Measurements from ENCODE around the gene RYK.

The RYK gene

GRCh38 chr3:134250717-134251220 is at the start of gene RYK:
RYK (minus strand) TSS chr3:134250859; CDS start chr3:134250654, 205 bp downstream.
- peak within 1 kb of the TSS; percentile 66 to 76 for H3K9ac ChIP-seq (ENCODE audit: low read depth in 1 of 2, low read length in 2 of 2)
- peak within 1 kb of the TSS; percentile 73 for H3K27ac ChIP-seq (ENCODE audit: low read depth, low read length)
- no peaks in the 10 kb centered on the region for H3K9me3 ChIP-seq (ENCODE audit: control insufficient read depth in 1 of 2, low read length in 2 of 2)
- H3K4me1 ChIP-seq (ENCODE audit: control insufficient read depth in 1 of 2, insufficient read depth in 2 of 2, low read length in 2 of 2) = peaks cover 14 to 16% of the 10 kb centered on the region in 2 donors
- H3K4me3 ChIP-seq (ENCODE audit: low read depth in 1 of 2, low read length in 2 of 2) = peak within 1 kb of the TSS; percentile 80 to 85
- H3K36me3 ChIP-seq (ENCODE audit: control insufficient read depth in 1 of 2, insufficient read depth in 2 of 2, low read length in 2 of 2) = no peaks in the 10 kb centered on the region
- no peaks in the 10 kb centered on the region for H3K27me3 ChIP-seq (ENCODE audit: control insufficient read depth in 1 of 2, insufficient read depth in 2 of 2, low read length in 2 of 2)

- peaks cover 8 to 9% of the 10 kb centered on the region in 2 donors for H3K4me1 ChIP-seq (ENCODE audit: control insufficient read depth in 1 of 2, insufficient read depth in 2 of 2, low read length in 2 of 2)
Observed at GRCh38 chr3:134299888-134300206, 49.2 kb upstream of the RYK start.

GRCh38 chr3:134299185-134299887 is 48.7 kb upstream of the RYK start:
- no peak overlapping the region for H3K9ac ChIP-seq (ENCODE audit: low read depth in 1 of 2, low read length in 2 of 2)
- peaks cover 3% of the 10 kb centered on the region in 2 donors for H3K9me3 ChIP-seq (ENCODE audit: control insufficient read depth in 1 of 2, low read length in 2 of 2)
- H3K27me3 ChIP-seq (ENCODE audit: control insufficient read depth in 1 of 2, insufficient read depth in 2 of 2, low read length in 2 of 2) = no peaks in the 10 kb centered on the region
- no peak overlapping the region for H3K27ac ChIP-seq (ENCODE audit: low read depth, low read length)
- H3K4me1 ChIP-seq (ENCODE audit: control insufficient read depth in 1 of 2, insufficient read depth in 2 of 2, low read length in 2 of 2) = peaks cover 8 to 9% of the 10 kb centered on the region in 2 donors
- H3K4me3 ChIP-seq (ENCODE audit: low read depth in 1 of 2, low read length in 2 of 2) = peak overlapping the region in 1 of 2 donors; percentile 6
- no peaks in the 10 kb centered on the region for H3K36me3 ChIP-seq (ENCODE audit: control insufficient read depth in 1 of 2, insufficient read depth in 2 of 2, low read length in 2 of 2)

More at GRCh38 chr3:134299888-134300206, 49.2 kb upstream of the RYK start:
- no peak overlapping the region for H3K27ac ChIP-seq (ENCODE audit: low read depth, low read length)
- peaks cover 3% of the 10 kb centered on the region in 2 donors for H3K9me3 ChIP-seq (ENCODE audit: control insufficient read depth in 1 of 2, low read length in 2 of 2)
- no peaks in the 10 kb centered on the region for H3K36me3 ChIP-seq (ENCODE audit: control insufficient read depth in 1 of 2, insufficient read depth in 2 of 2, low read length in 2 of 2)
- no peaks in the 10 kb centered on the region for H3K27me3 ChIP-seq (ENCODE audit: control insufficient read depth in 1 of 2, insufficient read depth in 2 of 2, low read length in 2 of 2)
- no peak overlapping the region for H3K4me3 ChIP-seq (ENCODE audit: low read depth in 1 of 2, low read length in 2 of 2)
- no peak overlapping the region for H3K9ac ChIP-seq (ENCODE audit: low read depth in 1 of 2, low read length in 2 of 2)

GRCh38 chr3:134298249-134298648 is 47.6 kb upstream of the RYK start:
- no peaks in the 10 kb centered on the region for H3K27me3 ChIP-seq (ENCODE audit: control insufficient read depth in 1 of 2, insufficient read depth in 2 of 2, low read length in 2 of 2)

GRCh38 chr3:134296616-134297015 is 46.0 kb upstream of the RYK start:
- Histone ChIP-seq H3K36me3 (ENCODE audit: control insufficient read depth in 1 of 2, insufficient read depth in 2 of 2, low read length in 2 of 2) (no peaks in the 10 kb centered on the region), H3K27ac (ENCODE audit: low read depth, low read length) (no peak overlapping the region), H3K9me3 (ENCODE audit: control insufficient read depth in 1 of 2, low read length in 2 of 2) (peaks cover 3% of the 10 kb centered on the region in 2 donors), H3K9ac (ENCODE audit: low read depth in 1 of 2, low read length in 2 of 2) (no peak overlapping the region), H3K4me1 (ENCODE audit: control insufficient read depth in 1 of 2, insufficient read depth in 2 of 2, low read length in 2 of 2) (peaks cover 8 to 9% of the 10 kb centered on the region in 2 donors), H3K4me3 (ENCODE audit: low read depth in 1 of 2, low read length in 2 of 2) (no peak overlapping the region), H3K27me3 (ENCODE audit: control insufficient read depth in 1 of 2, insufficient read depth in 2 of 2, low read length in 2 of 2) (no peaks in the 10 kb centered on the region)

More at GRCh38 chr3:134298249-134298648, 47.6 kb upstream of the RYK start:
- Histone ChIP-seq H3K27ac (ENCODE audit: low read depth, low read length) (no peak overlapping the region), H3K9ac (ENCODE audit: low read depth in 1 of 2, low read length in 2 of 2) (no peak overlapping the region), H3K4me3 (ENCODE audit: low read depth in 1 of 2, low read length in 2 of 2) (no peak overlapping the region), H3K9me3 (ENCODE audit: control insufficient read depth in 1 of 2, low read length in 2 of 2) (peaks cover 3% of the 10 kb centered on the region in 2 donors), H3K4me1 (ENCODE audit: control insufficient read depth in 1 of 2, insufficient read depth in 2 of 2, low read length in 2 of 2) (peaks cover 8 to 9% of the 10 kb centered on the region in 2 donors), H3K36me3 (ENCODE audit: control insufficient read depth in 1 of 2, insufficient read depth in 2 of 2, low read length in 2 of 2) (no peaks in the 10 kb centered on the region)

- Histone ChIP-seq H3K36me3 (ENCODE audit: control insufficient read depth in 1 of 2, insufficient read depth in 2 of 2, low read length in 2 of 2) (no peaks in the 10 kb centered on the region), H3K9me3 (ENCODE audit: control insufficient read depth in 1 of 2, low read length in 2 of 2) (peaks cover 3% of the 10 kb centered on the region in 2 donors), H3K27me3 (ENCODE audit: control insufficient read depth in 1 of 2, insufficient read depth in 2 of 2, low read length in 2 of 2) (no peaks in the 10 kb centered on the region), H3K4me1 (ENCODE audit: control insufficient read depth in 1 of 2, insufficient read depth in 2 of 2, low read length in 2 of 2) (peaks cover 8 to 9% of the 10 kb centered on the region in 2 donors), H3K9ac (ENCODE audit: low read depth in 1 of 2, low read length in 2 of 2) (no peak overlapping the region), H3K27ac (ENCODE audit: low read depth, low read length) (no peak overlapping the region), H3K4me3 (ENCODE audit: low read depth in 1 of 2, low read length in 2 of 2) (no peak overlapping the region)
Observed at GRCh38 chr3:134295930-134296329, 45.3 kb upstream of the RYK start.

- H3K9me3 ChIP-seq (ENCODE audit: control insufficient read depth in 1 of 2, low read length in 2 of 2) = peaks cover 3% of the 10 kb centered on the region in 2 donors
- H3K27me3 ChIP-seq (ENCODE audit: control insufficient read depth in 1 of 2, insufficient read depth in 2 of 2, low read length in 2 of 2) = no peaks in the 10 kb centered on the region
- no peaks in the 10 kb centered on the region for H3K36me3 ChIP-seq (ENCODE audit: control insufficient read depth in 1 of 2, insufficient read depth in 2 of 2, low read length in 2 of 2)
- peaks cover 8% of the 10 kb centered on the region in 2 donors for H3K4me1 ChIP-seq (ENCODE audit: control insufficient read depth in 1 of 2, insufficient read depth in 2 of 2, low read length in 2 of 2)
- no peak overlapping the region for H3K4me3 ChIP-seq (ENCODE audit: low read depth in 1 of 2, low read length in 2 of 2)
- no peak overlapping the region for H3K27ac ChIP-seq (ENCODE audit: low read depth, low read length)
- H3K9ac ChIP-seq (ENCODE audit: low read depth in 1 of 2, low read length in 2 of 2) = no peak overlapping the region
Observed at GRCh38 chr3:134294302-134295280, 43.9 kb upstream of the RYK start.

GRCh38 chr3:134291319-134292254 is 40.9 kb upstream of the RYK start:
- no peaks in the 10 kb centered on the region for H3K4me1 ChIP-seq (ENCODE audit: control insufficient read depth in 1 of 2, insufficient read depth in 2 of 2, low read length in 2 of 2)
- H3K36me3 ChIP-seq (ENCODE audit: control insufficient read depth in 1 of 2, insufficient read depth in 2 of 2, low read length in 2 of 2) = no peaks in the 10 kb centered on the region
- H3K9ac ChIP-seq (ENCODE audit: low read depth in 1 of 2, low read length in 2 of 2) = no peak overlapping the region
- no peak overlapping the region for H3K27ac ChIP-seq (ENCODE audit: low read depth, low read length)
- peaks cover 3% of the 10 kb centered on the region in 2 donors for H3K9me3 ChIP-seq (ENCODE audit: control insufficient read depth in 1 of 2, low read length in 2 of 2)
- H3K4me3 ChIP-seq (ENCODE audit: low read depth in 1 of 2, low read length in 2 of 2) = no peak overlapping the region
- no peaks in the 10 kb centered on the region for H3K27me3 ChIP-seq (ENCODE audit: control insufficient read depth in 1 of 2, insufficient read depth in 2 of 2, low read length in 2 of 2)

GRCh38 chr3:134287512-134287911 is 36.9 kb upstream of the RYK start:
- Histone ChIP-seq H3K36me3 (ENCODE audit: control insufficient read depth in 1 of 2, insufficient read depth in 2 of 2, low read length in 2 of 2) (no peaks in the 10 kb centered on the region), H3K9me3 (ENCODE audit: control insufficient read depth in 1 of 2, low read length in 2 of 2) (no peaks in the 10 kb centered on the region), H3K27me3 (ENCODE audit: control insufficient read depth in 1 of 2, insufficient read depth in 2 of 2, low read length in 2 of 2) (peaks cover 0 to 3% of the 10 kb centered on the region in 2 donors), H3K9ac (ENCODE audit: low read depth in 1 of 2, low read length in 2 of 2) (no peak overlapping the region), H3K4me3 (ENCODE audit: low read depth in 1 of 2, low read length in 2 of 2) (no peak overlapping the region), H3K4me1 (ENCODE audit: control insufficient read depth in 1 of 2, insufficient read depth in 2 of 2, low read length in 2 of 2) (no peaks in the 10 kb centered on the region), H3K27ac (ENCODE audit: low read depth, low read length) (no peak overlapping the region)

Data from duodenal mucosa (tissue), 2 donors.